MV-4-11 (cell line): ENCODE results near the gene SLC7A8.
"Not testable (repeated sequence)": the region's sequence is repeated elsewhere in the genome, so short reads cannot be mapped to it uniquely, and the experiment has no call there.

Experiments
- DNase-seq: peaks from one replicate; lab custom pipeline; 2025; lab: John Stamatoyannopoulos, UW

Gene SLC7A8

DNA sequence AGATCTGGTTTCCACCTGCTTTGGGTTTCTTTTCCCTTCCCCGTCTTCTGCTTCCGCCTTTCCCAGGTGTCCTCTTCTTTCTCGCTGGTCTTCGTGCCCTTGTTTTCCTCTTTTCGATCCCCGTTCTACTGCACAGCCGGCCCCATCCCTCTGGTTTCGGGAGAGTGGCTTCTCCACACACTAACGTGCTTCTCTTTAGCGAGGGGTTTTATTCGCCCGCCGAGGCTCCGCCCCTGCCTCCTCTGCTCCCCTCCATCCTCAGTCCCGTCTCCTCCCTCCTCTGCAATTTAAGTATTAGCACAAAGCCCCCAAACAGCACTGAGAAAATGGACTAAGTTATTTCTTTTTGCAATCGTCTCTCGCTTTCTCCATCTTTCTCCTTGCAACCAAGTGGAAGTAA, at the start of gene SLC7A8:
Gene SLC7A8, minus strand, starts transcription at position 182 of the 400 bp plus-strand sequence. CDS start 746 bp downstream, outside the sequence.
- no peak for DNase-seq

GRCh38 chr14:23232241-23232808, 48.9 kb upstream of the SLC7A8 start:
- not testable (repeated sequence) for DNase-seq

DNA sequence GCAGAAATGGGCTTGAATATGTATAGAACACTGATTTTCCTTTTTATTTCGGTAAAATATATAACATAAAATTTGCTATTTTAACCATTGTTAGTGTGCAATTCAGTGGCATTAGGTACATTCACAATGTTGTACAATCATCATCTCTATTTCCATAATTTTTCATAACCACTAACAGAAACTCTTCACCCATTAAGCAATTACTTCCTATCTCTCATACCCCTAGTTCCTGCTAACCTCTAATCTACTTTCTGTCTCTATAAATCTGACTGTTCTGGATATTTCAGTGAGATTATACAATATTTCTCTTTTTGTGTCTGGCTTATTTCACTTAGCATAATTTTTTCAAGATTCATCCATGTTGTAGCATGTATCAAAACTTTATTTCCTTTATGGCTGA, 45.4 kb upstream of the SLC7A8 start:
- DNase-seq, result peak; percentile 30

- DNase-seq, result no peak
These were observed 44.1 kb upstream of the SLC7A8 start for GRCh38 chr14:23227566-23227965.

- DNase-seq, result not testable (repeated sequence)
These were observed 41.5 kb upstream of the SLC7A8 start for GRCh38 chr14:23224958-23225357.

DNA sequence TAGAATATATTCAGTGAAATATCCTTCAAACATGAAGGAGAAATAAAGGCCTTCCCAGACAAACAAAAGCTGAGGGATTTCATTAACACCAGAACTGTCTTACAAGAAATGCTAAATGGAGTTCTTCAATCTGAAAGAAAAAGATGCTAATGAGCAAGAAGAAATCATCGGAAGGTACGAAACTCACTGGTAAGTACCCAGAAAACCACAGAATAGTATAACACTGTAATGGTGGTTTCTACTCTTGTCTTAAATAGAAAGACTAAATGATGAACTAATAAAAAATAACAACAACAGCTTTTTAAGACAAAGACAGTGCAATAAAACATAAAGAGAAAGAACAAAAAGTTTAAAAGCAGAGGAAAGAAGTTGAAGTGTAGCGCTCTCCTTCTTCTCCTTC, 35.6 kb upstream of the SLC7A8 start:
- DNase-seq, result no peak

- DNase-seq, result no peak
These were observed 33.9 kb upstream of the SLC7A8 start for GRCh38 chr14:23217032-23218020.

- DNase-seq, result no peak
These were observed 32.0 kb upstream of the SLC7A8 start for GRCh38 chr14:23215421-23215820.

DNA sequence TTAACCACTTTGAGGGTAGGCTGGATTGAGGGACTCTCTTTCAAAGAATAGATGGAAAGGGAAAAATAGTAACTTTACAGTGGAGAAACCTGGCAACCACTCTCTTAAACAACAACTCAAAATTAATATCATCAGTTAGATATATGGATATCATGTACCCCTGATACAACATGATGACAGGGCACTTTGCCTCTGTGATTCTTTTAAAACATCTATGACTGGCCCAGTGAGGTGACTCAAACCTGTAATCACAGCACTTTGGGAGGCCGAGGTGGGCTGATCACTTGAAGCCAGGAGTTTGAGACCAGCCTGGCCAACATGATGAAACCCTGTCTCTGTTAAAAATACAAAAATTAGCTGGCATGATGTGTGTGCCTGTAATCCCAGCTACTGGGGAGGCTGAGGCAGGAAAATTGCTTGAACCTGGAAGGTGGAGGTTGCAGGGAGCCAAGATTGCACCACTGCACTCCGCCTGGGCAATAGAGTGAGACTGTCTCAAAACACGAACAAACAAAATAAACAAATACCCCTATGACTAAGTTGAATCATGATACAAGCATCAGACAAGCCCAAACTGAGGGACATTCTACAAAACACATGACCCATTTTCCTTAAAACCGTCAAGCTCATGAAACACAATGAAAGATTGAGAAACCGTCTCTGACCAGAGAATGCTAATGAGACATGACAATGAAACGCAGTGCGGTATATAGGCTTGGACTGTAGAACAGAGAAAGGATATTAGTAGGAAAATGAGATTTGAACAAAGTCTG, 26.4 kb upstream of the SLC7A8 start:
- no peak for DNase-seq

DNA sequence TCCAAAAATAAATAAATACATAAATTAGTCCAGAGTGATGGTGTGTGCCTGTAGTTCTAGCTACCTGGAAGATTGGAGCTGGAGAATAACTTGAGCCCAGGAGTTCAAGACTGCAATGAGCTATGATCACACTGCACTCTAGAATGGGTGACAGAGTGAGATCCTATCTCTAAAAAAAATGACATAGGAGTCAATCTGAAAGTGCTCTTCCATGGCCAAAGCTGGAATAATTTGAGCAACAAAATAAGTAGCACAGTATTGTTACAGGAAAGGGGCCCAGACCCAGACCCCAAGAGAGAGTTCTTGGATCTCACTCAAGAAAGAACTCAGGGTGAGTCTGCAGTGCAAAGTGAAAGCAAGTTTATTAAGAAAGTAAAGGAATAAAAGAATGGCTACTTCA, 24.9 kb upstream of the SLC7A8 start:
- DNase-seq, result no peak

- DNase-seq, result no peak
These were observed 23.7 kb upstream of the SLC7A8 start for GRCh38 chr14:23207146-23207540.

- no peak for DNase-seq
These were observed 23.1 kb upstream of the SLC7A8 start for GRCh38 chr14:23206422-23207145.

- DNase-seq, result no peak
These were observed 18.5 kb upstream of the SLC7A8 start for GRCh38 chr14:23202001-23202400.

DNA sequence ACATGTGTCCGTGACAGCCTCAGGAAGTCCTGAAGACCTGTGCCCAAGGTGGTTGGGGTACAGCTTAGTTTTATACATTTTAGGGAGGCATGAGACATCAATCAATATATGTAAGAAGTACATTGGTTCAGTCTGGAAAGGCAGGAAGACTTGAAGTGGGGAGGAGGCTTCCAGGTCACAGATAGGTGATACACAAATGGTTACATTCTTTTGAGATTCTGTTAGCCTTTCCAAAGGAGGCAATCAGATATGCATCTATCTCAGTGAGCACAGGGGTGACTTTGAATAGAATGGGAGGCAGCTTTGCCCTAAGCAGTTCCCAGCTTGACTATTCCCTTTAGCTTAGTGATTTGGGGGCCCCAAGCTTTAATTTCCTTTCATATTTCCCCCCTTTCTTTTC, 15.7 kb upstream of the SLC7A8 start:
- not testable (repeated sequence) for DNase-seq

DNA sequence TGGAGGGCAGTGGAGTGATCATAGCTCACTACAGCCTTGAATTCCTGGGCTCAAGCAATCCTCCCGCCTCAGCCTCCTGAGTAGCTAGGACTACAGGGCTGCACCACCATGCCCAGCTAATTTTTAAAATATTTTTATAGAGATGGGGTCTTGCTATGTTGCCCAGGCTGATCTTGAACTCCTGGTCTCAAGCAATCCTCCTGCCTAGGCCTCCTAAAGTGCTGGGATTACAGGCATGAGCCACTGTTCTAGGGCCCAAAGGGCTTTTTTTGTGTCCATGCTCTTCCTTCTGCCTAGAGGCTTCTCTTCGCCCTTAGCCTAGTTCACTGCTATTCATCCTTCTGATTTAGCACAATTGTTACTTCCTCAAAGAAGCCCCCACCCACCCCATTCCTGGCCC, 13.0 kb upstream of the SLC7A8 start:
- not testable (repeated sequence) for DNase-seq

GRCh38 chr14:23195552-23196101, 12.2 kb upstream of the SLC7A8 start:
- no peak for DNase-seq

GRCh38 chr14:23193432-23193831, 10.0 kb upstream of the SLC7A8 start:
- no peak for DNase-seq

- DNase-seq, result no peak
These were observed 4.5 kb upstream of the SLC7A8 start for GRCh38 chr14:23187925-23188324.

DNA sequence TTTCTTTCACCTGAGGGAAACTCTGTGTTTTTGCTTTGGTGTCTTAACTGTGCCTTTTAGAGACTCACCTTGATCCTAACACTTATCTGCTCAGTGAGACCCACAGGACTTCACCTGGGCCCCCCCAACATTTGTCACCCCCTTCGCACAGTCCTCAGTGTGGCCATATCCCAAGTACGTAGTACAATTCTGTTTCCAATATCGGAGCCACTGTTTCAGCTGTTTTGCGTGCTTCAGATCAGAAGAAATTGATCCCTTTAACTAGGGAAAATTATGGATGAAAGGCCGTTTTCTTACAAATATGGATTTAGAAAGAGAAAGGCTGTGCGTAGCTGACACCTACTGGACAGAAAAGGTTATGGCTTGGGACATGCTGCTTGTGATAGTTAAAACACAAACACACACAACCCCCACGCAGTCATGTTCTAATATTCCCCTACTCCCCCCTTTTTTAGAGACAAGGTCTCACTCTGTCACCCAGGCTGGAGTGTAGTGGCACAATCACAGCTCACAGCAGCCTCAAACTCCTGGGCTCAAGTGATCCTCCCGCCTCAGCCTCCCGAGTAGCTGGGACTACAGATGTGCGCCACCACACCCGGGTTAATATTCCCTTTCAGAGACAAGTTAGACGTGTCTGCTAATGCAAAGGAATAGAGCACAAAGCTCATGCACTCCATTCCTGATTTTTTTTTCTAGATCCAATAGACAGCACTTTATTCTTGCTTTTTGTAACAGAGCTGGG, 3.6 kb upstream of the SLC7A8 start:
- peak; percentile 59 for DNase-seq

DNA sequence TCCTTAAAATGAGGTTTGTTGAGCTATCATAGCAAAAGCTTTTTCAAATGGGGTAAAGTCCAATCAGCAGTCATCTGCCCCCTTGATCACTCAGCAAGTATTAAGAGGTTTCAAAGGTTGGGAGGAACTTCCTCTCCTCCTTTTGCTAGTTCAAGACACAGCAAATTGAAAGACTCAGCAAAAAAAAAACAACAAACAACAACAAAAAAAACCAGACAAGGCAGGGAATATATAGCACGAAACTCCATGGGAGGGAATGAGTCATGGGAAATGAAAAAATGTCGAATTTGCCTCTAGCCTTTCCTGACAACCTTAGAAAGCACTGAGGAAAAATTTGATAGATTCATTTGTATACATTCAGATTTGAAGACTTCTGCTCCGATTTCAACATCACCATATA, 1.6 kb upstream of the SLC7A8 start:
- DNase-seq, result no peak

DNA sequence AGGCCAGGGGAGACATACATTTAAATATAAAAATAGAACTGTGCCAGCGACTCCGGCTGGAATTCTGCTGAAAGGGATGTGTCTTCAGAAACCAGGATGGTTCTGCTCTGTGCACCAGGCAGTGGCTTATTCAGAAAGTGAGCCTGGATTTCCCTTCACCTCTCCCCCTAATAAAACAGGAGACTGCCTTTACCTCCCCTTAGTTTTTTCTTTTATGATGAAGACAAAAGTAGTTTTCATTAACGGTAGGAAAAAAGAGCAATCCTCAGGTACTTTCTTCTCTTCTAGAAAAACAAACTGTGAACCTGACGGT, 346 bp downstream of the SLC7A8 start:
- DNase-seq, result no peak
